Testis (tissue), 2 donors: ENCODE data around the gene RFX2.

ENCODE experiments used
- POLR2A ChIP-seq: fragments of 450-650 bp; IDR thresholded peaks from one replicate; pipeline ENCODE4 v1.6.1; 2017; ENCODE audit warnings: antibody characterized with exemption, mild to moderate bottlenecking, moderate library complexity
- TF ChIP-seq, protein P1 (sequence below), 3 experiments: fragments of 450-650 bp in 2 of 3; fragments of 200-600 bp in 1 of 3; sonication (generic) in 1 of 3; IDR thresholded peaks; one replicate each; pipeline ENCODE4 v1.5.1; 2016 to 2019; ENCODE audit warnings: antibody characterized with exemption in 3 of 3, mild to moderate bottlenecking in 2 of 3, moderate library complexity in 1 of 3

DNA sequence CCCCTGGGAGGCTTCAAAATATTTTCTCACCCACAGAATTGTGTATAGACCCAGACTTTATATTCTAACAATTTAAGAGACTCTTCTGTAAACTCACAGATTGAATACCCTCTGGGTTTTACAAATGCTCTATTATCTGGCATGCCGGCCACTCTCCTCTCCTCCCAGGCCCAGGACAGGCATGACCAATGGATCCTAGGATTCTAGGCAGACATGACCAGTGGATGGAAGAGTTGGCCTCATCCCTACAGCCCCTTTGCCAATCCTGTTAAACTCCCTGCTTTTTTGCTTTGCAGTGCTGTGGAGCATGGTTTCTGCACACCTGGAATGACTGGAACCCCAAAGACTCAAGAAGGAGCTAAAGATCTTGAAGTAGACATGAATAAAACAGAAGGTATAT, 30.9 kb upstream of the RFX2 start:
- TF ChIP-seq, protein P1, sequence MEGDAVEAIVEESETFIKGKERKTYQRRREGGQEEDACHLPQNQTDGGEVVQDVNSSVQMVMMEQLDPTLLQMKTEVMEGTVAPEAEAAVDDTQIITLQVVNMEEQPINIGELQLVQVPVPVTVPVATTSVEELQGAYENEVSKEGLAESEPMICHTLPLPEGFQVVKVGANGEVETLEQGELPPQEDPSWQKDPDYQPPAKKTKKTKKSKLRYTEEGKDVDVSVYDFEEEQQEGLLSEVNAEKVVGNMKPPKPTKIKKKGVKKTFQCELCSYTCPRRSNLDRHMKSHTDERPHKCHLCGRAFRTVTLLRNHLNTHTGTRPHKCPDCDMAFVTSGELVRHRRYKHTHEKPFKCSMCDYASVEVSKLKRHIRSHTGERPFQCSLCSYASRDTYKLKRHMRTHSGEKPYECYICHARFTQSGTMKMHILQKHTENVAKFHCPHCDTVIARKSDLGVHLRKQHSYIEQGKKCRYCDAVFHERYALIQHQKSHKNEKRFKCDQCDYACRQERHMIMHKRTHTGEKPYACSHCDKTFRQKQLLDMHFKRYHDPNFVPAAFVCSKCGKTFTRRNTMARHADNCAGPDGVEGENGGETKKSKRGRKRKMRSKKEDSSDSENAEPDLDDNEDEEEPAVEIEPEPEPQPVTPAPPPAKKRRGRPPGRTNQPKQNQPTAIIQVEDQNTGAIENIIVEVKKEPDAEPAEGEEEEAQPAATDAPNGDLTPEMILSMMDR (IDR thresholded peaks at IDR 0.05): no peak
- TF ChIP-seq POLR2A: no peak
